OCI-LY7 (cell line): ENCODE results near the gene PRSS38. TPM values are rescaled to one million over a fixed set of nuclear protein-coding genes. Genes with fewer than 3 reads are reported as not detected.

Experiments used
- BruUV-seq: library from RNA; stranded (reverse); fragments of 400-500 nt; replicated peaks from 2 replicates; lab custom pipeline; 2021; lab: Mats Ljungman, UMichigan
- CTCF ChIA-PET: fragments of 300-600 bp; sonication (Branson Sonifier 250); formaldehyde crosslinking; loops from one replicate; lab custom pipeline; 2022; ENCODE audit warnings: antibody characterized with exemption; ENCODE audit not compliant: unreplicated experiment; lab: Charles Lee
- POLR2A ChIA-PET: fragments of 300-600 bp; sonication (Branson Sonifier 250); formaldehyde crosslinking; loops from one replicate; lab custom pipeline; 2022; ENCODE audit warnings: antibody characterized with exemption; lab: Charles Lee
- DNase-seq: peaks from one replicate; pipeline ENCODE4 v3.0.0-alpha.2; 2015; ENCODE audit warnings: low spot score
- H2AFZ ChIP-seq: fragments of 200-600 bp; sonication (generic), shearing (Covaris generic); 2 replicates; pipeline ENCODE4 v1.6.1; 2014; ENCODE audit warnings: mild to moderate bottlenecking, antibody characterized with exemption, low read length, moderate library complexity
- H3K27ac ChIP-seq: fragments of 200-600 bp; sonication (generic); 2 replicates; pipeline ENCODE4 v1.5.1; 2014; ENCODE audit warnings: mixed run types, low read depth, mild to moderate bottlenecking, moderate library complexity, low read length, inconsistent platforms; ENCODE audit not compliant: poor library complexity, severe bottlenecking
- H3K36me3 ChIP-seq: fragments of 200-600 bp; sonication (generic); 2 replicates; pipeline ENCODE4 v1.6.1; 2014; ENCODE audit warnings: mild to moderate bottlenecking, antibody characterized with exemption, low read length, moderate library complexity, mixed read lengths; ENCODE audit not compliant: insufficient read depth
- H3K4me1 ChIP-seq: fragments of 200-600 bp; sonication (generic); 2 replicates; pipeline ENCODE4 v1.5.1; 2014; ENCODE audit warnings: mild to moderate bottlenecking, low read length; ENCODE audit not compliant: insufficient read depth, poor library complexity, severe bottlenecking
- H3K4me2 ChIP-seq: fragments of 200-600 bp; sonication (generic); 2 replicates; pipeline ENCODE4 v1.6.1; 2014; ENCODE audit warnings: mild to moderate bottlenecking, low read length
- H3K4me3 ChIP-seq: fragments of 200-600 bp; sonication (generic); 2 replicates; pipeline ENCODE4 v1.5.1; 2014; ENCODE audit warnings: mild to moderate bottlenecking, low read depth, low read length; ENCODE audit not compliant: poor library complexity, severe bottlenecking
- H3K79me2 ChIP-seq: fragments of 200-600 bp; sonication (generic); 2 replicates; pipeline ENCODE4 v1.6.1; 2016; ENCODE audit warnings: low read depth, mild to moderate bottlenecking, low read length, moderate library complexity, mixed read lengths; ENCODE audit not compliant: insufficient read depth
- H3K9me2 ChIP-seq: fragments of 200-600 bp; sonication (generic); 2 replicates; pipeline ENCODE4 v1.6.1; 2016; ENCODE audit warnings: mild to moderate bottlenecking, low read length, mixed read lengths; ENCODE audit not compliant: insufficient read depth
- H3K9me3 ChIP-seq: fragments of 200-600 bp; sonication (generic); 2 replicates; pipeline ENCODE4 v1.6.1; 2014; ENCODE audit warnings: mild to moderate bottlenecking, mixed run types, low read length, mixed read lengths
- H4K20me1 ChIP-seq: fragments of 200-600 bp; sonication (generic); 2 replicates; pipeline ENCODE4 v1.6.1; 2014; ENCODE audit warnings: mild to moderate bottlenecking, antibody characterized with exemption, low read length, moderate library complexity, mixed read lengths; ENCODE audit not compliant: insufficient read depth
- CTCF ChIP-seq: fragments of 200-600 bp; sonication (generic); conservative IDR thresholded peaks from 2 replicates; pipeline ENCODE4 v1.5.1; 2014; ENCODE audit warnings: mild to moderate bottlenecking, antibody characterized with exemption, low read length, moderate library complexity, mixed read lengths
- EZH2phosphoT487 ChIP-seq: fragments of 200-600 bp; sonication (generic); IDR thresholded peaks from 2 replicates; pipeline ENCODE4 v1.6.1; 2018; ENCODE audit warnings: low read depth, borderline replicate concordance, mild to moderate bottlenecking, mixed run types, antibody characterized with exemption, low read length, moderate library complexity, mixed read lengths
- intact Hi-C: fragments of 100-400 bp; cut with micrococcal nuclease; formaldehyde crosslinking; loops from one replicate; pipeline ENCODE4 v1.10.0; 2022; ENCODE audit not compliant: unreplicated experiment
- total RNA-seq, 2 experiments: library from RNA; depleted of rRNA in 1 of 2; stranded (reverse); fragments of >200 nt in 1 of 2; shearing (Covaris generic) in 1 of 2; gene quantifications; 2 replicates each; pipeline ENCODE4 v1.2.3, GENCODE V29; 2014 to 2022

PRSS38 gene
- total RNA-seq, 2 experiments from 2014 or later, result not detected

GRCh38 chr1:227886993-227887696, 71.7 kb downstream of the PRSS38 start:
- Histone ChIP-seq H4K20me1 (no peaks in the 10 kb centered on the region), H3K79me2 (no peaks in the 10 kb centered on the region), H3K27ac (no peak overlapping the region), H3K4me1 (no peaks in the 10 kb centered on the region), H3K4me3 (no peak overlapping the region), H2AFZ (no peak overlapping the region), H3K4me2 (no peak overlapping the region), H3K36me3 (no peaks in the 10 kb centered on the region), H3K9me2 (no peaks in the 10 kb centered on the region), H3K9me3 (no peaks in the 10 kb centered on the region)
- TF ChIP-seq EZH2phosphoT487, result no peak
- TF ChIP-seq CTCF, result no peak
- CTCF ChIA-PET, result no interaction called here
- BruUV-seq, result no TSS peak
- POLR2A ChIA-PET, result no interaction called here
- intact Hi-C loops, result no loop called here
- no peak for DNase-seq

DNA sequence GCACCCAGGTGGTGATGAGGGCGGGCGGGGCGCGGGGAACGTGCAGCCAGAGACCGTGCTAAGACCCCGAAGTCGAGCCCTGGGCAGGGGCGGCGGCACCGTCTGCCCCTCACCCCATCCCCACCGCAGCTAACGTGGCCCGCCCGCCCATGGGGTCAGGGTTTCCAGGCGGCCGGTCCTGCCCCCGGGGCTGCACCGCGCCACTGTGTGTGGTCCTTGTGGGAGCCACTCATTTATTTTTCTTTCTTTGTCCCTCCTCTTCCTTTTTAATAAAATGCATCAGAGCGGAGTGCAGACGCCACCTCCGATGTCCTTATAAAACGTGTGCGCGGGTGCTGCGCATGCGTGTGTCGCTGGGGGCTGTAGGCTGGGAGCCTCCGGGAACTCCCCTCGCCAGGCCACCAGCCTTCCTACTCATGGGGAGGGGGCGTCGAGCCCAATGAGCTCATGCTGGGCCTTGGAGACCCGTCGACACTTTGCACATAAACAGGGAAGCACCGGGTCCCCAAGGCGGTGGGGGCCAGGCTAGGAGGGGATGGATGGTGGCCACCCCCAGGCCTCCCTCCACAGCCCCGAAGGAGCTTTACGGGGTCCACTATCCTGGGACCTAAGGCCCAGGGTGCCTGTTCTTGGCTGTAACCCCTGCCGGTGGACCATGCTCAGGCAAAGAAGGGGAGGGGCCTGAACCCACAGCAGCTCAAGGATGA, 72.4 kb downstream of the PRSS38 start:
- Histone ChIP-seq H3K4me3 (no peak overlapping the region), H3K4me2 (no peak overlapping the region), H4K20me1 (no peaks in the 10 kb centered on the region), H3K36me3 (no peaks in the 10 kb centered on the region), H3K27ac (no peak overlapping the region), H3K9me2 (no peaks in the 10 kb centered on the region), H3K79me2 (no peaks in the 10 kb centered on the region), H3K9me3 (no peaks in the 10 kb centered on the region), H2AFZ (no peak overlapping the region), H3K4me1 (no peaks in the 10 kb centered on the region)
- POLR2A ChIA-PET, result no interaction called here
- no peak for TF ChIP-seq CTCF
- TF ChIP-seq EZH2phosphoT487, result no peak
- intact Hi-C loops, result no loop called here
- CTCF ChIA-PET, result no interaction called here
- no TSS peak for BruUV-seq
- no peak for DNase-seq
